Activated effector memory CD4-positive, alpha-beta T cell treated with anti-CD3 and anti-CD28 coated beads, Interleukin-2, amount 50 U/mL, for 16 hours (primary cell): ENCODE results near the gene TCF20.
A peak's percentile ranks its signal among the peaks of the same experiment; 100 is the strongest.

ENCODE experiments used
- DNase-seq: peaks from one replicate; pipeline ENCODE4 v3.0.0-alpha.2; 2020

The TCF20 gene

GRCh38 chr22:42270510-42271190, at the start of gene TCF20:
Gene TCF20, minus strand, starts transcription at chr22:42270653. Its CDS starts 55,348 bp downstream, at chr22:42215305.
- peak; percentile 92 for DNase-seq

GRCh38 chr22:42319386-42319785, 48.9 kb upstream of the TCF20 start:
- DNase-seq, result no peak

- DNase-seq, result no peak
These were observed 48.5 kb upstream of the TCF20 start for GRCh38 chr22:42318967-42319366.

- no peak for DNase-seq
These were observed 47.5 kb upstream of the TCF20 start for GRCh38 chr22:42317691-42318547.

- DNase-seq, result peak; percentile 81
These were observed 46.6 kb upstream of the TCF20 start for GRCh38 chr22:42317008-42317407.

GRCh38 chr22:42315392-42315756, 44.9 kb upstream of the TCF20 start:
- no peak for DNase-seq

GRCh38 chr22:42314709-42315391, 44.4 kb upstream of the TCF20 start:
- DNase-seq, result no peak

- DNase-seq, result peak; percentile 72
These were observed 43.5 kb upstream of the TCF20 start for GRCh38 chr22:42313804-42314581.

- DNase-seq, result no peak
These were observed 42.8 kb upstream of the TCF20 start for GRCh38 chr22:42313204-42313603.

- DNase-seq, result no peak
These were observed 40.0 kb upstream of the TCF20 start for GRCh38 chr22:42310291-42311015.

GRCh38 chr22:42309865-42310264, 39.4 kb upstream of the TCF20 start:
- DNase-seq, result no peak

- no peak for DNase-seq
These were observed 38.5 kb upstream of the TCF20 start for GRCh38 chr22:42308892-42309468.

- no peak for DNase-seq
These were observed 37.5 kb upstream of the TCF20 start for GRCh38 chr22:42307806-42308563.

GRCh38 chr22:42306010-42306409, 35.6 kb upstream of the TCF20 start:
- no peak for DNase-seq

- no peak for DNase-seq
These were observed 33.9 kb upstream of the TCF20 start for GRCh38 chr22:42304324-42304790.

- DNase-seq, result no peak
These were observed 33.2 kb upstream of the TCF20 start for GRCh38 chr22:42303396-42304323.

- DNase-seq, result no peak
These were observed 31.3 kb upstream of the TCF20 start for GRCh38 chr22:42301742-42302102.

- no peak for DNase-seq
These were observed 30.8 kb upstream of the TCF20 start for GRCh38 chr22:42301077-42301741.
